OCI-LY3 (cell line): Measurements from ENCODE around the gene SCN8A.

Source experiments
- EZH2phosphoT487 ChIP-seq: fragments of 200-600 bp; shearing (Covaris generic); IDR thresholded peaks from 2 replicates; pipeline ENCODE4 v1.6.1; 2018; ENCODE audit warnings: antibody characterized with exemption, mixed run types, low read depth
- TF ChIP-seq, protein P1 (sequence below): fragments of 200-600, 300-600 bp; sonication (generic); IDR thresholded peaks from 2 replicates; pipeline ENCODE4 v1.5.1; 2014; ENCODE audit warnings: antibody characterized with exemption, low read length, low read depth

DNA sequence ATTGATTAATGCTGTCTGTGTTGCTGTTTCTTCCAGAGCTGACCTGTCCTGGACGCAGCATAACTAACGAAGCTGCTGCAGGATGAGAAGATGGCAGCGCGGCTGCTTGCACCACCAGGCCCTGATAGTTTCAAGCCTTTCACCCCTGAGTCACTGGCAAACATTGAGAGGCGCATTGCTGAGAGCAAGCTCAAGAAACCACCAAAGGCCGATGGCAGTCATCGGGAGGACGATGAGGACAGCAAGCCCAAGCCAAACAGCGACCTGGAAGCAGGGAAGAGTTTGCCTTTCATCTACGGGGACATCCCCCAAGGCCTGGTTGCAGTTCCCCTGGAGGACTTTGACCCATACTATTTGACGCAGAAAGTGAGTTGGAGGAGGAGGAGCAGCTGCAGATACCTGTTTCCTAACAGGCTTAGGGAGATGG lies 71.7 kb downstream of the SCN8A start:
- TF ChIP-seq, protein P1, sequence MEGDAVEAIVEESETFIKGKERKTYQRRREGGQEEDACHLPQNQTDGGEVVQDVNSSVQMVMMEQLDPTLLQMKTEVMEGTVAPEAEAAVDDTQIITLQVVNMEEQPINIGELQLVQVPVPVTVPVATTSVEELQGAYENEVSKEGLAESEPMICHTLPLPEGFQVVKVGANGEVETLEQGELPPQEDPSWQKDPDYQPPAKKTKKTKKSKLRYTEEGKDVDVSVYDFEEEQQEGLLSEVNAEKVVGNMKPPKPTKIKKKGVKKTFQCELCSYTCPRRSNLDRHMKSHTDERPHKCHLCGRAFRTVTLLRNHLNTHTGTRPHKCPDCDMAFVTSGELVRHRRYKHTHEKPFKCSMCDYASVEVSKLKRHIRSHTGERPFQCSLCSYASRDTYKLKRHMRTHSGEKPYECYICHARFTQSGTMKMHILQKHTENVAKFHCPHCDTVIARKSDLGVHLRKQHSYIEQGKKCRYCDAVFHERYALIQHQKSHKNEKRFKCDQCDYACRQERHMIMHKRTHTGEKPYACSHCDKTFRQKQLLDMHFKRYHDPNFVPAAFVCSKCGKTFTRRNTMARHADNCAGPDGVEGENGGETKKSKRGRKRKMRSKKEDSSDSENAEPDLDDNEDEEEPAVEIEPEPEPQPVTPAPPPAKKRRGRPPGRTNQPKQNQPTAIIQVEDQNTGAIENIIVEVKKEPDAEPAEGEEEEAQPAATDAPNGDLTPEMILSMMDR, result no peak
- TF ChIP-seq EZH2phosphoT487, result no peak
